Colonic mucosa (tissue), 4 donors: ENCODE measurements around the gene UTS2B. TPM values are rescaled to one million over a fixed set of nuclear protein-coding genes. Genes with fewer than 3 reads are reported as not detected.

Experiments
- DNase-seq: peaks from one replicate; pipeline ENCODE4 v3.0.0-alpha.2; 2020
- H3K27ac ChIP-seq: fragments of 200-600 bp; one replicate; pipeline ENCODE4 v1.8.0; 2021
- H3K27me3 ChIP-seq: fragments of 200-600 bp; one replicate; pipeline ENCODE4 v1.8.0; 2021
- H3K36me3 ChIP-seq: fragments of 200-600 bp; one replicate; pipeline ENCODE4 v1.8.0; 2021
- H3K4me1 ChIP-seq: fragments of 200-600 bp; one replicate; pipeline ENCODE4 v1.8.0; 2021; ENCODE audit warnings: mild to moderate bottlenecking
- H3K4me3 ChIP-seq: fragments of 200-600 bp; one replicate; pipeline ENCODE4 v1.8.0; 2021
- H3K9ac ChIP-seq, 2 donors: one replicate each; pipeline ENCODE4 v1.7.0; 2013; ENCODE audit warnings: control low read depth in 2 of 2, low read depth in 2 of 2, low read length in 2 of 2
- H3K9me3 ChIP-seq: fragments of 200-600 bp; one replicate; pipeline ENCODE4 v1.8.0; 2021
- intact Hi-C: fragments of 100-400 bp; cut with DNase I; formaldehyde crosslinking; loops from one replicate; pipeline ENCODE4 v1.14.1; 2022
- total RNA-seq, 2 donors: library from RNA; stranded (reverse); fragmentation: NEBNext Ultra II Directional in 1 of 2; extraction: Animal tissue kit (Norgen Biotek cat#: 25700) in 1 of 2; gene quantifications; one replicate each; pipeline ENCODE4 v1.2.1, GENCODE V29; 2021
- TF ChIP-seq, protein P1 (sequence below): fragments of 200-600 bp; IDR thresholded peaks from one replicate; pipeline ENCODE4 v1.8.0; 2022; ENCODE audit warnings: antibody characterized with exemption, mild to moderate bottlenecking
- donor health status: healthy.
- donor health status: DM: no; HTN: no; CAD: no.
- donor health status: DM: no; HTN: no; CAD: no.

UTS2B gene
- total RNA-seq, 2 donors from 2014 or later = 0.69 TPM; not detected in 1

DNA sequence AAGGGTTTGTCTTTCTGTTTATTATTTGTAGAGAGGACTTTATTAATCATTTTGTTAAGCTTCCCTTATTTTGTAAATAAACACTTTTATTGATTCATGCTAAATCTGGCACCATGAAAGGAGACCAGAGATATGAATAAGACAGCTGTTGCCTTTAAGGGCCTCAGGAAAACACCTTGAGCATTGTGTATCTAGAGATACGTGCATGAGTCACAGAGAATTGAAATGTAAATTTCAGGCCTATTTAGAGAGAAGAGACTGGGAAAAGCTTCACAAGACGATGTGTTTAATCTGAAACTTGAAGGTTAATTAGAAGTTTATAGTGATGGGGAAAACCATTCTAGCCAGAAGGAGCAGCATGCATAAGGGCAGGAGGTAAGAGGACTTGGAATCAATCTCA lies 28.6 kb upstream of the UTS2B start:
- no peaks in the 10 kb centered on the region for H3K27me3 ChIP-seq
- no peaks in the 10 kb centered on the region for H3K4me1 ChIP-seq
- DNase-seq = no peak
- no peaks in the 10 kb centered on the region for H3K9me3 ChIP-seq
- no peak overlapping the region for H3K27ac ChIP-seq
- H3K9ac ChIP-seq = no peak overlapping the region
- no peak overlapping the region for H3K4me3 ChIP-seq
- TF ChIP-seq, protein P1, sequence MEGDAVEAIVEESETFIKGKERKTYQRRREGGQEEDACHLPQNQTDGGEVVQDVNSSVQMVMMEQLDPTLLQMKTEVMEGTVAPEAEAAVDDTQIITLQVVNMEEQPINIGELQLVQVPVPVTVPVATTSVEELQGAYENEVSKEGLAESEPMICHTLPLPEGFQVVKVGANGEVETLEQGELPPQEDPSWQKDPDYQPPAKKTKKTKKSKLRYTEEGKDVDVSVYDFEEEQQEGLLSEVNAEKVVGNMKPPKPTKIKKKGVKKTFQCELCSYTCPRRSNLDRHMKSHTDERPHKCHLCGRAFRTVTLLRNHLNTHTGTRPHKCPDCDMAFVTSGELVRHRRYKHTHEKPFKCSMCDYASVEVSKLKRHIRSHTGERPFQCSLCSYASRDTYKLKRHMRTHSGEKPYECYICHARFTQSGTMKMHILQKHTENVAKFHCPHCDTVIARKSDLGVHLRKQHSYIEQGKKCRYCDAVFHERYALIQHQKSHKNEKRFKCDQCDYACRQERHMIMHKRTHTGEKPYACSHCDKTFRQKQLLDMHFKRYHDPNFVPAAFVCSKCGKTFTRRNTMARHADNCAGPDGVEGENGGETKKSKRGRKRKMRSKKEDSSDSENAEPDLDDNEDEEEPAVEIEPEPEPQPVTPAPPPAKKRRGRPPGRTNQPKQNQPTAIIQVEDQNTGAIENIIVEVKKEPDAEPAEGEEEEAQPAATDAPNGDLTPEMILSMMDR = no peak
- intact Hi-C loops = no loop called here
- no peaks in the 10 kb centered on the region for H3K36me3 ChIP-seq

DNA sequence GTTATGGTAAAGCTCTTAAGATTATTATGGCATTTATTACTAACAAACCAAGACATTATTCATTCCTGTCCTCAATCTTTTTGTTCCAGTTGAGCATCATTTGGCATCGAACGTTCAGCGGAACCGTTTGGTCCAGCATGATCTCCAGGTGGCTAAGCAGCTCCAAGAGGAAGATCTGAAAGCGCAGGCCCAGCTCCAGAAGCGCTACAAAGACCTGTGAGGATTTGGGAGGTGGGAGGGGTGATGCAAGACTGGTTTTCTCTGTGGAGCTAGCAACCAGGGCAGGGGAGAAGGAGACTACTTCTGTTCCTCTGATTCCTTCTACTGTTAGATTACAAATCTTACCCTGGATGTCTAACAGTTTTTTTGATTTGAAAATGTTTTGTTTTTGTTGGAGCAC lies 27.6 kb upstream of the UTS2B start:
- Histone ChIP-seq H3K4me3 (no peak overlapping the region), H3K9me3 (no peaks in the 10 kb centered on the region), H3K36me3 (no peaks in the 10 kb centered on the region), H3K4me1 (no peaks in the 10 kb centered on the region), H3K27me3 (no peaks in the 10 kb centered on the region), H3K27ac (no peak overlapping the region), H3K9ac (no peak overlapping the region)
- no peak for DNase-seq
- intact Hi-C loops = no loop called here
- TF ChIP-seq, protein P1 = no peak

DNA sequence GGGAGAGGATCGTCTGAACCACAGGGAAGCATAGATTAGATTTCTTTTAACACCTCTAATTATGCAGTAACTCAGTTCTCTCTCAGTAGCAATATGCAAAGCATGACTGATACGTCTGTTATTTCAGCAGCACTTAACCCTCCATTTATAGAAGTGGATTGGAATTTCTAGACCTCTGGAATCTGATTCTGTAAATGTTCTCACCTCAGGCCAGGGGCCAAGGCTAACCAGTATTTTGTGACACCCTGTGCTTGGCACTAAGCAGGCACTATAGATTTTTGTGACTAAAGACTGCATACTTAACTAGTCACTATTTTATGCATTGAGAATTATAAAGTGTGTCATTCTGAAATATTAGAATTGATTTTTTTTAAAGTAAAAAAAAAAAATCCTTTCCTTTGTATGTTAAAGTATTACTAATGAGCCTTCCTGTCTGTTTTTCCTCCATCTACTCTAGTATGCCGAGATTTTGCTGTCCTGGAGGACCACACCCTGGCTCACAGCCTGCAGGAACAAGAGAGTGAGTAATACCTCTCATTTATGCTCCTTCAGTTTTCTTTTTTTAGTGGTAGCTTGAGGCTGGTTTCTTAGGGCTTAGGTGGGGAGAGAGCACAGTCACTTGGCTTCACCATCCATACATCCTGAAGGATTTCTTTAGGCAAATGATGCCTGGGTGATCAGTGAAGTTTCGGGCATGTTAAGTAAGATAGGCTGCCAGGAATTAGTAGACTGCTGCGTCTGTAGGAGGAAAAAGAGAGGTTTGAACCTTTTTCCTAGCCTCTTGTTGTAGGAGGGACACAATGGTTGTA lies 26.5 kb upstream of the UTS2B start:
- no peaks in the 10 kb centered on the region for H3K4me1 ChIP-seq
- no peak for DNase-seq
- H3K27me3 ChIP-seq = no peaks in the 10 kb centered on the region
- no peak overlapping the region for H3K4me3 ChIP-seq
- intact Hi-C loops = no loop called here
- H3K27ac ChIP-seq = no peak overlapping the region
- H3K36me3 ChIP-seq = no peaks in the 10 kb centered on the region
- no peaks in the 10 kb centered on the region for H3K9me3 ChIP-seq
- TF ChIP-seq, protein P1 = no peak
- H3K9ac ChIP-seq = no peak overlapping the region

DNA sequence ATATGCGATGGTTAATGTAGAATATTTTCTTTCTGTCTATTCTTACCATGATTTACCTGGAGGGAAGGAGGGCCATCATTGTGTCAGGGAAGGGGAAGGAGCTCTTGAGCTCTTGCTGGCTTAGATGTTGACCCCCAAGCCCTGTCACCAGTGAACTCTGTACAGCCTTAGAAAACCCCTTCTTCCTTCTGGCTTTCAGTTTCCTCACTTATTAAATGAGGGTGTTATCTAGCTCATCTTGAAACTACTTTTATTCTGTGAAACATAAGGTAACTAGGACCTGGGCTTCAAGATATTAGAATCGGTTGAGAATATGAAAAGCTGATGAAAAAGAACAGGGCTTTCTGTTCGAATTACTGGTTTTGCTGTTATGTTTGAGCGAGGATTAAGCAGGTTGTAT lies 25.1 kb upstream of the UTS2B start:
- Histone ChIP-seq H3K36me3 (no peaks in the 10 kb centered on the region), H3K4me1 (no peaks in the 10 kb centered on the region), H3K4me3 (no peak overlapping the region), H3K27me3 (no peaks in the 10 kb centered on the region), H3K9me3 (no peaks in the 10 kb centered on the region), H3K27ac (no peak overlapping the region), H3K9ac (no peak overlapping the region)
- intact Hi-C loops = no loop called here
- TF ChIP-seq, protein P1 = no peak
- no peak for DNase-seq

DNA sequence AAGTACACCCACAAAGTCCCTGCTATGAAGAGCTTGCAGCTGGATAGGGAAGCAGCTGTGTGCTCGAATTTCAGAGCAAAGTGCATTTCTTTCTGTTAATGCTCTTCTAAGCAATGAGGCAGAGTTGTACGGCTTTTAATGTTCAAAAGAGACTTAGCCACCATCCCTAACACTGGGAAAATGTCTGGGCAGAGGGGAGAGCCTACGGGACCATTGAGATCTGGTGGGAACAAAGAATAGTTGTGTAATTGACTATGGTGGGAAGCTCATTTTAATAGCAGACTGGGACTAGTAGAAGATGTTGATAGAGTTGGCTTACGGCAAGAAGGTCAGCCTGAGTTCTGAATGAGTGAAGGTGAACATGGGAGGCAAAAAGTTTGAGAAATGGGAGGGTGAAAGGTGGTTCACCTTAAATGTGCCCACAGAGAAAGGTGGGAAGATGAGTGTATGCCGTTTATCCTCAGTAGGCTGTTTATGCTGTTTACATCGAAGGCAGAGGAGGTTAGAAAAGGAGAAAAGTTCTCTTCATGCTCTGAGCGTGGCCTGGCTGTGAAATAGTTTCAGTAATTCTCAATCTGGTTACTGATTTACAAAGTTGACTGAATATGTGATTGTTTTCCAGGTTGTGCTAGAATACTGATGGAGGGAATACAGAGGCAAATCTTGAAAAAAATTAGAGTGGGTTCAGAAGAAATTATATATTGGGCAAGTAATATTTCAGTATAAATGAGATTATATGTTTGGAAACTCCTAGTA lies 22.9 kb upstream of the UTS2B start:
- no peak overlapping the region for H3K27ac ChIP-seq
- H3K27me3 ChIP-seq = no peaks in the 10 kb centered on the region
- TF ChIP-seq, protein P1 = no peak
- no peaks in the 10 kb centered on the region for H3K36me3 ChIP-seq
- H3K4me1 ChIP-seq = no peaks in the 10 kb centered on the region
- no peak overlapping the region for H3K4me3 ChIP-seq
- intact Hi-C loops = no loop called here
- no peak for DNase-seq
- no peak overlapping the region for H3K9ac ChIP-seq
- no peaks in the 10 kb centered on the region for H3K9me3 ChIP-seq
